PC-9 (cell line): ENCODE measurements around the gene PCP4. TPM values are rescaled to one million over a fixed set of nuclear protein-coding genes. Genes with fewer than 3 reads are reported as not detected.

Experiments
- BruUV-seq: library from RNA; stranded (reverse); fragments of 400-500 nt; replicated peaks from 2 replicates; lab custom pipeline; 2021; lab: Mats Ljungman, UMichigan
- CTCF ChIA-PET: fragments of 300-600 bp; sonication (Branson Sonifier 250); formaldehyde crosslinking; loops from one replicate; lab custom pipeline; 2022; ENCODE audit warnings: antibody characterized with exemption; lab: Charles Lee
- POLR2A ChIA-PET: fragments of 300-600 bp; sonication (Branson Sonifier 250); formaldehyde crosslinking; loops from one replicate; lab custom pipeline; 2022; ENCODE audit warnings: antibody characterized with exemption; ENCODE audit not compliant: unreplicated experiment; lab: Charles Lee
- DNase-seq, 2 experiments: peaks; one replicate each; pipeline versions ENCODE4 v3.0.0 to v3.0.0-alpha.2; 2015 to 2022; ENCODE audit warnings: mixed read lengths in 1 of 2
- H2AFZ ChIP-seq: fragments of 200-600 bp; sonication (generic); 2 replicates; pipeline ENCODE4 v1.8.1; 2017; ENCODE audit warnings: antibody characterized with exemption
- H3F3A ChIP-seq: fragments of 200-600 bp; sonication (generic); 2 replicates; pipeline ENCODE4 v1.8.1; 2017; ENCODE audit warnings: antibody characterized with exemption, mild to moderate bottlenecking, low read depth; ENCODE audit not compliant: insufficient read depth
- H3K27ac ChIP-seq: fragments of 200-600 bp; sonication (generic); 2 replicates; pipeline ENCODE4 v1.6.1; 2016; ENCODE audit warnings: mixed run types
- H3K27me3 ChIP-seq: fragments of 200-600 bp; sonication (generic); 2 replicates; pipeline ENCODE4 v1.6.1; 2016; ENCODE audit warnings: low read depth, mixed run types; ENCODE audit not compliant: insufficient read depth
- H3K36me3 ChIP-seq: fragments of 200-600 bp; sonication (generic); 2 replicates; pipeline ENCODE4 v1.6.1; 2016; ENCODE audit warnings: low read depth, mixed run types
- H3K4me1 ChIP-seq: fragments of 200-600 bp; sonication (generic); replicated peaks from 2 replicates; pipeline ENCODE4 v1.6.1; 2016; ENCODE audit warnings: mixed run types; ENCODE audit not compliant: insufficient read depth
- H3K4me2 ChIP-seq: fragments of 200-600 bp; sonication (generic); 2 replicates; pipeline ENCODE4 v1.6.1; 2017; ENCODE audit warnings: mixed run types
- H3K4me3 ChIP-seq: fragments of 200-600 bp; sonication (generic); 2 replicates; pipeline ENCODE4 v1.6.1; 2016; ENCODE audit warnings: mixed run types
- H3K79me2 ChIP-seq: fragments of 200-600 bp; sonication (generic); 2 replicates; pipeline ENCODE4 v1.6.1; 2017; ENCODE audit warnings: low read depth, mixed run types
- H3K9me2 ChIP-seq: fragments of 200-600 bp; sonication (generic); 2 replicates; pipeline ENCODE4 v1.8.1; 2017; ENCODE audit warnings: mild to moderate bottlenecking; ENCODE audit not compliant: insufficient read depth
- H3K9me3 ChIP-seq: fragments of 200-600 bp; sonication (generic); 2 replicates; pipeline ENCODE4 v1.8.1; 2016; ENCODE audit warnings: low read depth; ENCODE audit not compliant: insufficient read depth
- H4K20me1 ChIP-seq: fragments of 200-600 bp; sonication (generic); 2 replicates; pipeline ENCODE4 v1.8.1; 2017; ENCODE audit not compliant: insufficient read depth
- CTCF ChIP-seq: fragments of 200-600 bp; sonication (generic); conservative IDR thresholded peaks from 2 replicates; pipeline ENCODE4 v1.6.1; 2017; ENCODE audit warnings: mixed run types, antibody characterized with exemption, mild to moderate bottlenecking, moderate library complexity
- EZH2 ChIP-seq: fragments of 200-600 bp; sonication (generic); IDR thresholded peaks from 2 replicates; pipeline ENCODE4 v1.8.0; 2017; ENCODE audit warnings: antibody characterized with exemption, low read depth
- intact Hi-C: fragments of 100-400 bp; cut with micrococcal nuclease; formaldehyde crosslinking; loops from one replicate; pipeline ENCODE4 v1.10.0; 2022; ENCODE audit not compliant: unreplicated experiment
- total RNA-seq: library from RNA; stranded (reverse); gene quantifications from 2 replicates; pipeline ENCODE4 v1.2.3, GENCODE V29; 2021

The PCP4 gene
- total RNA-seq, 1 experiment from 2014 or later: not detected

DNA sequence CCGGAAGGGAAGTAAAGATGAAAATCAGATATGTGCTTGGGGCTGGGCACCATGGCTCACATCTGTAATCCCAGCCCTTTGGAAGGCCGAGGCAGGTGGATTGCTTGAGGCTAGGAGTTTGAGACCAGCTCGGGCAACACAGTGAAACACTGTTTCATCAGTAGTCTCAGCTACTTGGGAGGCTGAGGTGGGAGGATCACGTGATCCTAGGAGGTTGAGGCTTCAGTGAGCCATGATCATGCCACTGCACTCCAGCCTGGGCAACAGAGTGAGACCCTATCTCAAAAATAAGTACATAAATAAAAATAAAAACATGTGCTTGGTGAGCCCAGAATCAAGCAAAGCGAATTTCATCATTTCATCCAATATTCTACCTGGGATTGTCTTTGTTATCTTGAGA is 23.3 kb upstream of the PCP4 start:
- TF ChIP-seq EZH2 (no peak), CTCF (no peak)
- no peak overlapping the region for H3K4me3 ChIP-seq
- H3K27ac ChIP-seq: no peak overlapping the region
- no peaks in the 10 kb centered on the region for H3K9me3 ChIP-seq
- no peaks in the 10 kb centered on the region for H3K79me2 ChIP-seq
- H3K4me2 ChIP-seq: no peak overlapping the region
- H3K27me3 ChIP-seq: peaks cover 4% of the 10 kb centered on the region; the same call in 1 of the 2 replicates
- no peaks in the 10 kb centered on the region for H3F3A ChIP-seq
- no peaks in the 10 kb centered on the region for H3K36me3 ChIP-seq
- H3K9me2 ChIP-seq: no peaks in the 10 kb centered on the region
- no TSS peak for BruUV-seq
- ChIA-PET POLR2A (no interaction called here), CTCF (no interaction called here)
- intact Hi-C loops: no loop called here
- no peak for DNase-seq
- H3K4me1 ChIP-seq: no peaks in the 10 kb centered on the region
- no peak overlapping the region for H2AFZ ChIP-seq
- H4K20me1 ChIP-seq: no peaks in the 10 kb centered on the region

GRCh38 chr21:39845571-39846130 is 21.6 kb upstream of the PCP4 start:
- Histone ChIP-seq H3K27me3 (peaks cover 4% of the 10 kb centered on the region; the same call in 1 of the 2 replicates), H3K36me3 (no peaks in the 10 kb centered on the region), H3K9me3 (no peaks in the 10 kb centered on the region), H2AFZ (no peak overlapping the region), H3F3A (no peaks in the 10 kb centered on the region), H3K79me2 (no peaks in the 10 kb centered on the region), H3K4me3 (no peak overlapping the region), H3K27ac (no peak overlapping the region), H3K9me2 (no peaks in the 10 kb centered on the region), H3K4me1 (no peaks in the 10 kb centered on the region), H3K4me2 (no peak overlapping the region), H4K20me1 (no peaks in the 10 kb centered on the region)
- DNase-seq: no peak
- TF ChIP-seq CTCF (no peak), EZH2 (no peak)
- ChIA-PET POLR2A (no interaction called here), CTCF (no interaction called here)
- no TSS peak for BruUV-seq
- intact Hi-C loops: no loop called here

- POLR2A ChIA-PET: no interaction called here
- Histone ChIP-seq H3K4me1 (no peaks in the 10 kb centered on the region), H3F3A (no peaks in the 10 kb centered on the region), H3K9me2 (no peaks in the 10 kb centered on the region), H3K4me2 (no peak overlapping the region), H3K79me2 (no peaks in the 10 kb centered on the region), H3K4me3 (no peak overlapping the region), H3K9me3 (no peaks in the 10 kb centered on the region), H3K27me3 (peaks cover 4% of the 10 kb centered on the region; the same call in 1 of the 2 replicates), H3K36me3 (no peaks in the 10 kb centered on the region), H3K27ac (no peak overlapping the region), H4K20me1 (no peaks in the 10 kb centered on the region), H2AFZ (no peak overlapping the region)
- TF ChIP-seq EZH2 (no peak), CTCF (no peak)
- no peak for DNase-seq
- BruUV-seq: no TSS peak
- CTCF ChIA-PET: no interaction called here
- intact Hi-C loops: no loop called here
Measured at GRCh38 chr21:39847877-39848276, 19.4 kb upstream of the PCP4 start.
